HG03521 (cell line): Measurements from ENCODE around the gene PDSS2.
"Not testable (repeated sequence)": the region's sequence is repeated elsewhere in the genome, so short reads cannot be mapped to it uniquely, and the experiment has no call there.

Experiments used
- ATAC-seq: cut with Tn5 transposase; IDR thresholded peaks from one replicate; pipeline ENCODE4 v1.9.1; 2021; ENCODE audit warnings: mild to moderate bottlenecking, moderate library complexity; ENCODE audit not compliant: unreplicated experiment

PDSS2 gene

DNA sequence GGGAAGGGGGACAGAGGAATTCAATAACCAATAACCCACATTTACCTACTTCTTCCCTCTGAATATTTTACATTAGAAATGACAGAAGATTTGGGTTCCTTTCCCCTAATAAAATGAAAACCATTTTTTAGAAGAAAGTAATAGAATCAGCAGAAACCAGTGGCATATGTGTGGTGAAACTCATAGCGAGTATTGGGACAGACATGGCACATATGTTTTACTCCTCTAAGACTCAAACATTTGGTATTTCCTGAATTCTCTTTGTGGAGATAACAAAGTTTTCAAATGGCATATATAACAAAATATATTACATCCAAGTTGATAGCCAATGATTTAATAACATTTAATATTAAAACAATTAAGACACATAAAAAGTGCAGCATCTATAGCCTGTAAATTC, 331.2 kb downstream of the PDSS2 start:
- no peak for ATAC-seq

GRCh38 chr6:107125771-107126170, 333.6 kb downstream of the PDSS2 start:
- no peak for ATAC-seq

GRCh38 chr6:107124934-107125348, 334.4 kb downstream of the PDSS2 start:
- peak; percentile 41 for ATAC-seq

- no peak for ATAC-seq
Measured at GRCh38 chr6:107123501-107123900, 335.9 kb downstream of the PDSS2 start.

DNA sequence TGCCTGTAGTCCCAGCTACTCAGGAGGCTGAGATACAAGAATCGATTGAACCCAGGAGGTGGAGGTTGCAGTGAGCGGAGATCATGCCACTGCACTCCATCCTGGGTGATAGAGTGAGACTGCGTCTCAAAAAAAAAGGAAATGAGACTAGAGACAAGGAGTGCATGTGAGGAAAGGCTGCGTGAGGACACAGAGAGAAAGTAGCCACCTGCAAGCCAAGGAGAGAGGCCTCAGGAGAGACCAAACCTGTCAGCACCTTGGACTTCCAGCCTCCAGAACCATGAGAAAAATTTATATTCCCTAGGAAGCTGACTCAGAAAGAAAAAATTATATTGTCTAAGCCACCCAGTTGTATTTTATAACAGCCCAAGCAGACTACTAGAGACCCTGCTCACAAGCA, 336.6 kb downstream of the PDSS2 start:
- no peak for ATAC-seq

- ATAC-seq: no peak
Measured at GRCh38 chr6:107121964-107122495, 337.3 kb downstream of the PDSS2 start.

DNA sequence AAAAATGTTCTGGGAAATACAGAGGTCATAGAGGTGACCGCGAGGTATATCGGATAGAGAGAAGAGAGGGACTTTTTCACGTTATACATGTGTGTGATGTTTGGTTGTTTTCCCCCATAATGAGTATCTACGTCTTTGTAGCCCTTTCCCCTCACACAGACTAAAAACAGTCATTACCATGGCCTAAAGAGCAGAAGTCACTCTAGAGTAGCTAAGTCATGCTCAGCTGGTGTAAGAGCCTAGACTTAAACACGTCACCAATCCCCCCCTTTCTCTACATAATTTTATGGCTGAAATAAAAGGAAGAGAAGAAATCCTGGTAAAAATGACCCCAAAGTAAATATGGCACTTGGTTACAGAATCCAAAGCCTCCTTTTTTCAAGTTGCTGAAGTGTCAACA, 338.1 kb downstream of the PDSS2 start:
- ATAC-seq: no peak

DNA sequence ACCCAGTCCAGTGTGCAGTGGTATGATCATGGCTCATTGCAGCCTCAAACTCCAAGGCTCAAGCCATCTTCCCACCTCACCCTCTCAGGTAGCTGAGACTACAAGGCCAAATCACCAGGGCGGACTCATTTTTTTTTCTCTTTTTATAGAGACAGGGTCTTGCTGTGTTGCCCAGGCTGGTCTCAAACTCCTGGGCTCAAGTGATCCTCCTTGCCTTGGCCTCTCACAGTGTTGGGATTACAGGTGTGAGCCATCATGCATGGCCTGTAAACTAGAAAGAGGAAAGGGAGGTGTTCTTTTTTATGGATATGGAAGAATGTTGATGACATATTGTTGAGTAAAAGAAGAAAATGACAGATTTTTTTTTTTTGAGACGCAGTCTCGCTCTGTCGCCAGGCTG, 339.0 kb downstream of the PDSS2 start:
- ATAC-seq: no peak

DNA sequence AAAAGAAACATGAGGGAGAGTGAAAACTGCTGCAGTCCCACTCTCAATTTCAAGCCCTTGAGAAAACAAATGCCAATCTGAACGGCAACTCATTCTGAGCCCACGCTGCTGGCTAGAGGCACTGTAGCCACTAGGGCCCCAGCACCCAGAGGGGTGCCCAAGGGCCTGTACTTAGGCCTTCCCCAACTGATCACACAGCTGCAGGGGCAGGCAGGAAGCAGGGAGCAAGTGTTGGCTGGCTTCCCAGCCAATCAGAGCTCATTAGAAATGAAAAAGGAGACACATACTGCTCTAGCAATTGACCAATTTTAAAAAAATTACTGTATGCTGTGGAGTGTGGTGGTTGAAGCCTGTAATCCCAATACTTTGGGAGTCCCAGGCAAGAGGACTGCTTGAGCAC, 340.4 kb downstream of the PDSS2 start:
- no peak for ATAC-seq

GRCh38 chr6:107118540-107118939, 340.8 kb downstream of the PDSS2 start:
- ATAC-seq: not testable (repeated sequence)

- no peak for ATAC-seq
Measured at GRCh38 chr6:107116931-107117330, 342.4 kb downstream of the PDSS2 start.

DNA sequence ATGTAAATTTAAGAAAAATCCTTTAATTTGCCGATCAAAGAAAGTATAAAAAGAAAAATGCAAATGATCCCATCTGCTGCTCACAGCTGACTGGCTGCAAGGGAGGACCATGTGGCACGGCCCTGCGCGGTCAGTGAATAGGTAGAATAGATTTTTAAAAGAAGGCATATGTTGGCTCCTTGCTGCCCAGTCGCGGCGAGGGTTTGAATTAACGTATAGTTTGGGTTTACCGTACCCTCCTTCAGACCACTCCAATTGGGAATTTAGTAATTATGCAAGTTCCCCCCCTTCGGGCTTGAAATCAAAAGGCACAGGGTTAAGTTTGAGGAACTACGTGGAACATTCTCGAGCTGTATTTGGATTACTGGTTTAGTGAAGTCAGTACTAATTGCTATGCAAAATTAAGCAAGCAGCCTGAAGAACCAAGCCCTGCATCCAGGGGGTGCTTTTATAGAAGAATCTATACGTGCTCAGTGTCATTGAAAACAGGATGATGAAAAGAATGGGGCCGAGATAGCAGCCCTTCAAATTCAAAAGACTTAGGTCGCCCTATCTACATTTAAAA, 343.0 kb downstream of the PDSS2 start:
- ATAC-seq: no peak

- ATAC-seq: peak; percentile 17
Measured at GRCh38 chr6:107115695-107116327, 343.6 kb downstream of the PDSS2 start.

- ATAC-seq: peak; percentile 23
Measured at GRCh38 chr6:107114926-107115694, 344.3 kb downstream of the PDSS2 start, which contains the start of gene BEND3. TSS of gene BEND3 (minus strand) at chr6:107115515. CDS start at chr6:107099285, 16,230 bp downstream.

DNA sequence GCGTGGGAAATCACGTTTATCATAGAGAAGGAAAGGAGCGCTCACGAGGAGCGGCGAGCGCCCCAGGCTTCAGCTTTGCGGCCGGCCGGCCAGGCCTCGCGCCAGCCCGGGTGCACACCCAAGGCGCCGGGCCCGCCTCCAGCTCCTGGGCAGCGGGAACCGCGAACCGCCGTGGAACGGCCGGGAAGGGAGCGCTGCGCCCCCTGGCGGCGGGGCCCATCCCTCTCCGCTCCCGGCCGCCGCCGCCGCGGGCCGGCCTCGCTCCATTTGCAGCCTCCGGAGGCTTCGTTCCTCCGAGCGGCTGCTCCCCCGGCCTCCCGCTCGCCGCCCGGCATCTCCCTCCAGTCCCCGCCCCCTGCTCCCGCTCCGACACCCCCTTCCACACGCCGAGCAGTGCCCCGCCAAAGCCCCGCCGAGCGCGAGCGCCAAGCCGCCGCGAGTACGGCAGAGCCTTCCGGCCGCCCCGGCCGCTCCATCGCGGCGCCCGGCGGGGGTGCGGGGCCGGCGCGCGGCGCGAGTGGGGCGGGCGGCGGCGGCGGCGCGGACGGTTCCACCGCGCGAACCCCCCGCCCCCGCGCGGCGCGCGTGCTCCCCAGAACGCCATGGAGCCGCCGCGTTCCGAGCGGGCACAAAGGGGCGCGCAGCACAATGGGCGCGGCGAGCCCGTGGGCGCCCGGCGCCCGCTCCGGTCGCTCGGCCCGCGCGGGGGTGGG, 345.0 kb downstream of the PDSS2 start:
- ATAC-seq: peak; percentile 67

DNA sequence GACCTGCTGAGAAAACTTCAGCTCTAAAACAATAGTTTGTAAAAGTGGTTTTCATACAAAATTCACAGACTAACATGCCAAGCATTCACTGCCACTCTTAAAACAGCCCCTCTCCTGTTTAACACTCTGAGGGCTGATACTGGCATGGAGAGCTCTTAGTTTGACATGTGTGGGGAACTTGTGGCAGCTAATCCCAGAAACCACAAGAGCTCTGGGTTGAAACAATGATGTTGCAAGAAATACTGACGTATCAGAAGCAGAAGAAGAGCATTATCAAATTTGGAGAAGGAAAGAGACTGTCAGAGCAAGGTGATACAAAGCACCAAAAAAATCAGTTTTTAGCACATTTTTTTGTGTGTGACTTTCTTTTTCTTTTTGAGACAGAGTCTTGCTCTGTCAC, 349.2 kb downstream of the PDSS2 start:
- no peak for ATAC-seq

GRCh38 chr6:107108201-107108890, 351.0 kb downstream of the PDSS2 start:
- ATAC-seq: no peak

DNA sequence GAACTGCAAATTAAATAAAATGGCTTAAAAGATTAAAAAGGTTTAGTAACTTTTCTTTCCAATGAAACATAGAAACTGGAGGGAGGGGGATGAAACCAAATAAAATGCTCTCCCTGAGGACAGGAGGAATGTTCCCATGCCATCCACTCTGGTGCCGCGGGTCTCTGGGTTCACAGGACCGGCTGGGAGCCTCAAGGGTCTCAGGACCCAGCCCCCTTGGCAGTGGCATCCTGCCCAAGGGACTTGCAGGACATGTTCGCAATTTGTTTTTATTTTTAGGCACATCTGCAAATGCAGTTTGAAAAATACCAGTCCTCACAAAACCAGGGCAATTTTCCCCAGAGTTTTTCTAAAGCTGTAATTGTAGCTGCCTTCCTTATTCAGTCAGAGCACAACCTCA, 351.6 kb downstream of the PDSS2 start:
- no peak for ATAC-seq

DNA sequence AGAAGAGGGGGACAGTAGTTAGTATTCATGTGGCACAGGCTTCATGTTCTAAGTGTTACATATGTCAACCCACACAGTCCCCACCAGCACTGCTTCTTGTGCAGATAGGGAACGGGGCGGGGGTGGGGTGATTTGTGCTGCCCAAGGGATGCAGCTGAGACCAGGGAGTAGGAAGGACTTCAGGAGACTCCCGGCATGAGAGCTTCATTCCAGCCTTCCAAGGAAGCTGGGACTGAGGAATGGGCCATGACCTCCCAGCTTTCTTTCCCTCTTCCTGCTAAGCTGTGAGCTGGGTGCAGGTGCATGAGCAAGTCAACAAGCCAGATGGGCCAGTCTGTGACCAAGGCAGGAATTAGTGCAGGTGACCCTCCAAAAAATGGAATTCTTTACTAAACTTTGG, 353.2 kb downstream of the PDSS2 start:
- ATAC-seq: no peak

DNA sequence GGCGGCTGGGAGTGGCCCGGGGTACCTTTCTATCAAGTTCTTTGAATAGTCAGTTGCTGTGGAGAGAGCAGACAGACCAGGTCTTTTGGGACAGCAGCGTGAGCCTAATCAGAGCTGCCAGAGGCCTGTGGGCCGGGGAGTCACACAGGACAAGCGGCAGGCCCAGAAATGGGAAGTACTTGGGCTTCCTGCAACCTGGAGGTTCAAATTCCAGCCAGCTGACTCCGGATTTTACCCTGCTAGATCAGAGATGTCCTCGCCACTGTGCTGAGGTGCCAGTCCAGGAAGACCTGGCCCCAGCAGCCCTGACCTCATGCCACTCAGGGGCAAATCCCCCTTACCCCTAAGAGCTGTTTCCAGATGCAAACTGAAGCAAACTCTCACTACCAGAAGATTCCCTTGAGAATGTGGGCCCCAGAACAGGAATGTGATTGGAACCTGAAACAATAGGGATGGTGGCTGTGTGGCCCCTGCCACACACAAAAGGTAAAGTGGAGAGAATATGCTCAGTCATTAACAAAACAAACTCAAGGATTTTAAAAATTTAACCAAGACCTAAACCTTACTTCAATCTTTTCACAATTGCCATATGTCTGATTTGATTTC, 353.8 kb downstream of the PDSS2 start:
- no peak for ATAC-seq
